IMR-90 (cell line): Measurements from ENCODE around the gene SPEG. TPM values are rescaled to one million over a fixed set of nuclear protein-coding genes. Genes with fewer than 3 reads are reported as not detected.
A peak's percentile ranks its signal among the peaks of the same experiment; 100 is the strongest.

Source experiments
- ATAC-seq: fragments of 200-7000 bp; cut with Tn5 transposase; 2 replicates; pipeline ENCODE4 v1.9.1; 2020; ENCODE audit warnings: low read depth, mild to moderate bottlenecking, moderate library complexity
- BruUV-seq: library from RNA; stranded (reverse); fragments of 400-500 nt; replicated peaks from 2 replicates; lab custom pipeline; 2021; lab: Mats Ljungman, UMichigan
- CTCF ChIA-PET: fragments of 300-600 bp; formaldehyde crosslinking; extraction: SDS; loops from one replicate; lab custom pipeline; 2021; ENCODE audit warnings: antibody characterized with exemption; lab: Yijun Ruan, JAX
- POLR2A ChIA-PET: fragments of 300-600 bp; sonication (Branson Sonifier 250); formaldehyde crosslinking; loops from one replicate; lab custom pipeline; 2022; ENCODE audit warnings: antibody characterized with exemption; ENCODE audit not compliant: unreplicated experiment; lab: Charles Lee
- DNase-seq: peaks from one replicate; pipeline ENCODE4 v3.0.0; 2013
- H2AFZ ChIP-seq: replicated peaks from 2 replicates; pipeline ENCODE3; 2013; ENCODE audit warnings: low read length, mild to moderate bottlenecking; ENCODE audit not compliant: poor library complexity
- H2AK5ac ChIP-seq: 2 replicates; pipeline ENCODE4 v1.6.1; 2013; ENCODE audit warnings: low read depth, low read length, inconsistent platforms
- H2AK9ac ChIP-seq: replicated peaks from 2 replicates; pipeline ENCODE3; 2013; ENCODE audit warnings: mild to moderate bottlenecking, low read depth, low read length, moderate library complexity; ENCODE audit not compliant: poor library complexity
- H2BK120ac ChIP-seq: 2 replicates; pipeline ENCODE4 v1.6.1; 2013; ENCODE audit warnings: low read depth, low read length, inconsistent platforms
- H2BK15ac ChIP-seq: 3 replicates; pipeline ENCODE4 v1.6.1; 2013; ENCODE audit warnings: low read depth, low read length, inconsistent platforms
- H2BK20ac ChIP-seq: 2 replicates; pipeline ENCODE4 v1.6.1; 2013; ENCODE audit warnings: low read depth, mild to moderate bottlenecking, inconsistent platforms, low read length, moderate library complexity
- H2BK5ac ChIP-seq: 2 replicates; pipeline ENCODE4 v1.6.1; 2013; ENCODE audit warnings: mild to moderate bottlenecking, low read depth, low read length, inconsistent platforms; ENCODE audit not compliant: poor library complexity, severe bottlenecking
- H3K14ac ChIP-seq: replicated peaks from 2 replicates; pipeline ENCODE4 v1.6.1; 2013; ENCODE audit warnings: low read depth, low read length, inconsistent platforms
- H3K18ac ChIP-seq: 2 replicates; pipeline ENCODE4 v1.6.1; 2013; ENCODE audit warnings: low read depth, low read length, control low read depth
- H3K23ac ChIP-seq: 2 replicates; pipeline ENCODE4 v1.6.1; 2013; ENCODE audit warnings: low read depth, low read length, inconsistent platforms
- H3K27ac ChIP-seq: 2 replicates; pipeline ENCODE4 v1.5.1; 2013; ENCODE audit warnings: mild to moderate bottlenecking, control low read depth, low read length; ENCODE audit not compliant: insufficient read depth
- H3K27me3 ChIP-seq: 2 replicates; pipeline ENCODE4 v1.6.1; 2013; ENCODE audit warnings: low read length; ENCODE audit not compliant: control insufficient read depth, insufficient read depth
- H3K36me3 ChIP-seq: 2 replicates; pipeline ENCODE4 v1.6.1; 2013; ENCODE audit warnings: low read length, mixed read lengths; ENCODE audit not compliant: control insufficient read depth, insufficient read depth
- H3K4ac ChIP-seq: 2 replicates; pipeline ENCODE4 v1.6.1; 2013; ENCODE audit warnings: low read depth, low read length, inconsistent platforms
- H3K4me1 ChIP-seq: 2 replicates; pipeline ENCODE4 v1.6.1; 2013; ENCODE audit warnings: low read length, mixed read lengths; ENCODE audit not compliant: control insufficient read depth, insufficient read depth
- H3K4me2 ChIP-seq: 2 replicates; pipeline ENCODE4 v1.6.1; 2013; ENCODE audit warnings: low read depth, mild to moderate bottlenecking, control low read depth, low read length, moderate library complexity
- H3K4me3 ChIP-seq: 2 replicates; pipeline ENCODE4 v1.5.1; 2013; ENCODE audit warnings: low read depth, mild to moderate bottlenecking, control low read depth, low read length, moderate library complexity; ENCODE audit not compliant: insufficient read depth
- H3K56ac ChIP-seq: 2 replicates; pipeline ENCODE4 v1.6.1; 2013; ENCODE audit warnings: low read length, inconsistent platforms; ENCODE audit not compliant: insufficient read depth; ENCODE audit errors: extremely low read depth
- H3K79me1 ChIP-seq, 2 experiments: 2 replicates each; pipeline ENCODE4 v1.6.1; 2013; ENCODE audit warnings: low read length in 2 of 2, inconsistent platforms in 1 of 2, low read depth in 1 of 2
- H3K9ac ChIP-seq: 2 replicates; pipeline ENCODE4 v1.6.1; 2013; ENCODE audit warnings: low read depth, low read length, control low read depth
- H3K9me1 ChIP-seq: 2 replicates; pipeline ENCODE4 v1.6.1; 2013; ENCODE audit warnings: low read length, inconsistent platforms; ENCODE audit not compliant: insufficient read depth
- H3K9me3 ChIP-seq: 2 replicates; pipeline ENCODE4 v1.6.1; 2013; ENCODE audit warnings: low read length; ENCODE audit not compliant: control insufficient read depth, insufficient read depth
- H4K20me1 ChIP-seq: 2 replicates; pipeline ENCODE4 v1.6.1; 2013; ENCODE audit warnings: low read length, inconsistent platforms; ENCODE audit not compliant: insufficient read depth
- H4K5ac ChIP-seq: 2 replicates; pipeline ENCODE4 v1.6.1; 2013; ENCODE audit warnings: mild to moderate bottlenecking, low read depth, low read length, control low read depth
- H4K8ac ChIP-seq, 2 experiments: 2 replicates each; pipeline ENCODE4 v1.6.1; 2013; ENCODE audit warnings: low read depth in 2 of 2, low read length in 2 of 2, control low read depth in 1 of 2, inconsistent platforms in 1 of 2
- H4K91ac ChIP-seq: 2 replicates; pipeline ENCODE4 v1.6.1; 2013; ENCODE audit warnings: low read depth, low read length, inconsistent platforms; ENCODE audit not compliant: insufficient read depth
- BHLHE40 ChIP-seq: fragments of 150-350 bp; IDR thresholded peaks from 2 replicates; pipeline ENCODE4 v1.6.1; 2016; ENCODE audit warnings: mild to moderate bottlenecking, low read depth, low read length
- ELK1 ChIP-seq: fragments of 150-350 bp; IDR thresholded peaks from 2 replicates; pipeline ENCODE4 v1.6.1; 2016; ENCODE audit warnings: low read depth, mild to moderate bottlenecking, low read length, moderate library complexity, borderline replicate concordance
- FOS ChIP-seq: fragments of 150-350 bp; IDR thresholded peaks from 2 replicates; pipeline ENCODE4 v1.6.1; 2016; ENCODE audit warnings: low read depth, low read length
- MAZ ChIP-seq: IDR thresholded peaks from 2 replicates; pipeline ENCODE4 v1.6.1; 2012; ENCODE audit warnings: low read depth, mild to moderate bottlenecking, low read length, improper control_type of control experiment, moderate library complexity, borderline replicate concordance
- RAD21 ChIP-seq: IDR thresholded peaks from 2 replicates; pipeline ENCODE4 v1.6.1; 2012; ENCODE audit warnings: low read length, improper control_type of control experiment
- WGBS, 2 experiments: methylation state at CpG; one replicate each; pipeline versions ENCODE4 v1.1.5 to v1.1.7; 2013; ENCODE audit warnings: missing lambda C conversion rate in 2 of 2; ENCODE audit not compliant: insufficient read length in 1 of 2; ENCODE audit errors: extremely low coverage in 2 of 2; 5-methylcytosine and 5-hydroxymethylcytosine counted together
- dilution Hi-C: fragments of 300-500 bp; cut with HindIII; formaldehyde crosslinking; loops from one replicate; pipeline ENCODE4 v1.14.3; 2018; ENCODE audit warnings: low sequenced_read_pairs; ENCODE audit not compliant: unreplicated experiment
- in situ Hi-C: fragments of 300-500 bp; cut with MboI; formaldehyde crosslinking; loops from 3 replicates; pipeline ENCODE4 v1.14.3; 2019; ENCODE audit warnings: low sequenced_read_pairs, inconsistent platforms, mixed read lengths
- intact Hi-C: fragments of 100-400 bp; cut with micrococcal nuclease; formaldehyde crosslinking; loops from 2 replicates; pipeline ENCODE4 v1.10.0; 2022
- polyA plus RNA-seq, 3 experiments: library from polyadenylated mRNA; depleted of rRNA; stranded (reverse); fragments of >200 nt; gene quantifications; 2 replicates each; pipeline ENCODE4 v1.2.3, GENCODE V29; 2012; ENCODE audit warnings: low replicate concordance in 1 of 3
- total RNA-seq: library from RNA; depleted of rRNA; stranded (reverse); fragments of >200 nt; gene quantifications from 2 replicates; pipeline ENCODE4 v1.2.3, GENCODE V29; 2012

SPEG gene
- total and polyA plus RNA-seq, 2 of the 4 experiments (the other 2 are of a cell fraction) = 6.8 to 81.6 TPM

- peak overlapping the region; percentile 96 for H3K4me2 ChIP-seq
Measured at GRCh38 chr2:219441451-219442255, 7.0 kb downstream of the SPEG start.

More at GRCh38 chr2:219441451-219442255, 7.0 kb downstream of the SPEG start:
- H2AFZ ChIP-seq = peak overlapping the region; percentile 86
- dilution Hi-C loops = no loop called here
- H3K9ac ChIP-seq = peak overlapping the region; percentile 89
- H4K5ac ChIP-seq = peak overlapping the region; percentile 83
- ChIA-PET POLR2A (interaction anchor here (0.6 to 1.5 kb wide), 2 partner anchors 11 to 13 kb away, joined by 3 to 6 read pairs; no protein-coding TSS in a partner anchor), CTCF (no interaction called here)
- peaks cover 29% of the 10 kb centered on the region for H3K4me1 ChIP-seq
- H3K56ac ChIP-seq = peak overlapping the region; percentile 43; the same call in 1 of the 2 replicates
- peak overlapping the region; percentile 79 for H3K14ac ChIP-seq
- H3K27me3 ChIP-seq = no peaks in the 10 kb centered on the region; the same call in 1 of the 2 replicates
- H2BK15ac ChIP-seq = 0 out of 3 replicates have a peak overlapping the region, but pooled peaks have one; percentile 25
- peak overlapping the region; percentile 93 for H3K4ac ChIP-seq
- peaks cover 15% of the 10 kb centered on the region; the same call in 1 of the 2 replicates for H3K36me3 ChIP-seq
- H4K8ac ChIP-seq = peak overlapping the region; percentile 90 to 94
- WGBS, 2 experiments = 0% methylated on average over 6 of the region's 78 CpGs; no CpG with 5 or more reads in 1 of the 2 experiments
- H3K23ac ChIP-seq = peak overlapping the region; percentile 62; the same call in 1 of the 2 replicates
- H2BK5ac ChIP-seq = peak overlapping the region; percentile 65
- peak overlapping the region; percentile 78 for H2BK120ac ChIP-seq
- intact Hi-C loops = no loop called here
- peak overlapping the region; percentile 95 for H2AK9ac ChIP-seq
- no peaks in the 10 kb centered on the region for H3K9me3 ChIP-seq
- peak overlapping the region; percentile 88 for H4K91ac ChIP-seq
- in situ Hi-C loops = no loop called here
- H2BK20ac ChIP-seq = 0 out of 2 replicates have a peak overlapping the region, but pooled peaks have one; percentile 13
- ATAC-seq (peak; percentile 81), DNase-seq (peak; percentile 54)
- peak overlapping the region; percentile 95 for H2AK5ac ChIP-seq
- H3K27ac ChIP-seq = peak overlapping the region; percentile 84
- TF ChIP-seq RAD21 = no peak
- TF ChIP-seq FOS = 0 out of 2 replicates have a peak, but pooled peaks have one; percentile 16
- peak; percentile 38; the same call in 1 of the 2 replicates for TF ChIP-seq MAZ
- TF ChIP-seq ELK1 = no peak
- TF ChIP-seq BHLHE40 = peak; percentile 18; the same call in 1 of the 2 replicates
- no peaks in the 10 kb centered on the region for H4K20me1 ChIP-seq
- H3K79me1 ChIP-seq = peaks cover 18 to 34% of the 10 kb centered on the region in 2 experiments
- BruUV-seq = no TSS peak
- peak overlapping the region; percentile 94 for H3K18ac ChIP-seq
- peak overlapping the region; percentile 91 for H3K4me3 ChIP-seq
- H3K9me1 ChIP-seq = peaks cover 15% of the 10 kb centered on the region
